Omental fat pad (tissue), 4 donors: ENCODE results near the gene ZSWIM7. TPM values are rescaled to one million over a fixed set of nuclear protein-coding genes. Genes with fewer than 3 reads are reported as not detected.

ENCODE experiments used
- ATAC-seq: fragments of 150-250 bp; one replicate; pipeline ENCODE4 v1.9.1; 2016; ENCODE audit warnings: mild to moderate bottlenecking, moderate library complexity; ENCODE audit not compliant: low FRiP score
- DNase-seq: peaks from one replicate; pipeline ENCODE4 v3.0.0-alpha.2; 2019; ENCODE audit warnings: low spot score
- CTCF ChIP-seq, 3 donors: fragments of 450-650 bp; IDR thresholded peaks; one replicate each; pipeline ENCODE4 v1.5.1; 2016 to 2017; ENCODE audit warnings: antibody characterized with exemption in 3 of 3, mild to moderate bottlenecking in 3 of 3, moderate library complexity in 2 of 3
- total RNA-seq, 4 donors: library from RNA; depleted of rRNA; stranded (reverse); fragments of >200 nt; gene quantifications; one replicate each; pipeline ENCODE4 v1.1.0, GENCODE V29; 2016

The ZSWIM7 gene
- total RNA-seq, 4 donors from 2014 or later, result 8.6 to 34.0 (median 20.4) TPM

- ATAC-seq (no peak), DNase-seq (no peak)
- TF ChIP-seq CTCF (IDR thresholded peaks at IDR 0.05), result no peak
Measured at GRCh38 chr17:15977894-15978293, 21.6 kb downstream of the ZSWIM7 start.

DNA sequence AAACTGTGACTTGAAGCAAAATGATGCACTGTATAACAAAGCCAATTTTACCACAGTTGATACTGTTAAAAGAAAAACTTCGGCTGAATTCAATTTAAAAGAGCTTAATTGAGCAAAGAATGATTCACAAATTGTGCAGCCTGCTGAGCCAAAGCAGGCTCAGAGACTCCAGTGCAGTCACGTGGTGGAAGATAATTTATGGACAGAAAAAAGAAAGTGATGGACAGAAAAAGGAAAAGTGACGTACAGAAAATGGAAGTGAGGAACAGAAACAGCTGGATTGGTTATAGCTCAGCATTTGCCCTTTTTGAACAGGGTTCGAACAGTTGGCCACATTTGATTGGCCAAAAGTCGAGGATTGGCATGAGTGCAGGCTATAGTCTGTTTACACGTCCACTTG is 25.7 kb downstream of the ZSWIM7 start:
- no peak for DNase-seq
- ATAC-seq, result no peak
- TF ChIP-seq CTCF (IDR thresholded peaks at IDR 0.05), result no peak

DNA sequence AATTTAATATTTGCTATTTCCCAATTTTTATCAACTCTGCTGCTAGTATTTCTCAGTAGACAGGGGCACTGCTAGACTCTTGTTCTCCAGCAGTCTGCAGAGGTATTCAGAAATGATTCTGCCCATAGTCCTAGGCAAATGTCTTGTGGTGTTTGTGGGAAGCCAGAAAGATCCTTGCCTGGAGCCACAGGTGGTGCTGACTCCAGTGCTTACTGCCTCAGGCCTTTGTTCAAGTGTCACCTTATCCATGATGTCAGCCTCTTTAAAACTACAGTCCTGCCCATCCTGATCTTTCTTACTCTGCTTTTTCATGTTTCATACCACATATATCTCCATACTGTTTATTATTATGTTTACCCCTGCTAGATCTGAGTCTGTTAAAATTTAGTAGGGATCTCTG is 26.5 kb downstream of the ZSWIM7 start:
- no peak for DNase-seq

DNA sequence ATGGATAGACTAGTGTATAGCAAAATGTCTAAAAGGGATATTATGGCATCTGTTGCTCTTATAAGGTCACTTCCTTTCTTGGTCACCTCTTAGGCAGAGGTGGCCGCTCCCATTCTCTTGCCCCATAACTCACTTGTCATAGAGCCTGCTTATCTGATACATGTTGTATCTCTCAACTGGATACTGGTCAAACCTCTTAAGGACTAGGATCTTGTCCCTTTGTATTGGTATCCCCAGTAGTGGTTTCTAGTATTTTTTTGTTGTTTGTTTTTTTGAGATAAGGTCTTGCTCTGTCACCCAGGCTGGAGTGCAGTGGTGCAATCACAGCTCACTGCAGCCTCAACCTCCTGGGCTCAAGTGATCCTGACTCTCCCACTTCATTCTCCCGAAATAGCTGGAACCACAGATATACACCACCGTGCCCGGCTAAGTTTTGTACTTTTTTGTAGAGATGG is 27.0 kb downstream of the ZSWIM7 start:
- ATAC-seq (no peak), DNase-seq (no peak)
- no peak for TF ChIP-seq CTCF (IDR thresholded peaks at IDR 0.05)

More for the DNA sequence above, 26.5 kb downstream of the ZSWIM7 start:
- ATAC-seq, result no peak
- TF ChIP-seq CTCF (IDR thresholded peaks at IDR 0.05), result no peak

DNA sequence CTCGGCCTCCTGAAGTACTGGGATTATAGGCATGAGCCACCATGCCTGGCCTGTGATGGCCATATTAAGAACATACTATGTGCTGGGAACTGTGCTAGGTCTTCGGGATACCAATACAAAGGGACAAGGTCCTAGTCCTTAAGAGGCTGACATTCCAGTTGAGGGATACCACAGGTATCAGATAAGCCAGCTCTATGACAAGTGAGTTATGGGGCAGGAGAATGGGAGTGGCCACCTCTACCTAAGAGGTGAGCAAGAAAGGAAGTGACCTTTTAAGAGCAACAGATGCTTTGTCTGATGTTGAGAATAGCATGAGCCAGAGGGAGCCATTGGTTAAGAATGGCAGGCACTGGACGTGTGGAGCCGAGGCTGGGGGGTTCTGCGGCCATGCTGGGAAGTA is 27.6 kb downstream of the ZSWIM7 start:
- ATAC-seq, result no peak
- no peak for DNase-seq
- no peak for TF ChIP-seq CTCF (IDR thresholded peaks at IDR 0.05)

- TF ChIP-seq CTCF (IDR thresholded peaks at IDR 0.05), result no peak
- ATAC-seq, result no peak
- no peak for DNase-seq
Measured at GRCh38 chr17:15971098-15971678, 28.3 kb downstream of the ZSWIM7 start.

DNA sequence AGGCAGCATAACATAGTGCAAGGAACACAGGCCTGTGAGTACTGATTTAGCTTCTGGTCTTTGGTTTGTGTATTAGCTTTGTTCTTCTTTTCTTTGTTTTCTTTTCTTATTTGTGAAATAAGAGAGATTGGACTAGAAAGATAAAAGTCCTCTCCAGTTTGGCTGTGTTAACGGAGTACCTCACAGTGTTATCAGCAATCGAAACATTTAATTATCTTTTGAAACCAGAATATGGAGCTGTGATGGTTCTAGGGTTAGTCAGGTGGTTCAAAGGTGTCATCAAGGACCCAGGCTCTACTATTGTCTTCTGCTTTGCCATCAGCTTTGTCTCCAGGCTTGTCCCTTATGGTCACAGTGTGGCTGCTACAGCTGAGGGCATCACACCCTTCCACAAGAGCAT is 29.0 kb downstream of the ZSWIM7 start:
- no peak for DNase-seq
- TF ChIP-seq CTCF (IDR thresholded peaks at IDR 0.05), result no peak
- no peak for ATAC-seq
